OCI-LY7 (cell line): Measurements from ENCODE around the gene RNF32. TPM values are rescaled to one million over a fixed set of nuclear protein-coding genes. Genes with fewer than 3 reads are reported as not detected.

Experiments used
- BruUV-seq: library from RNA; stranded (reverse); fragments of 400-500 nt; replicated peaks from 2 replicates; lab custom pipeline; 2021; lab: Mats Ljungman, UMichigan
- CTCF ChIA-PET: fragments of 300-600 bp; sonication (Branson Sonifier 250); formaldehyde crosslinking; loops from one replicate; lab custom pipeline; 2022; ENCODE audit warnings: antibody characterized with exemption; ENCODE audit not compliant: unreplicated experiment; lab: Charles Lee
- POLR2A ChIA-PET: fragments of 300-600 bp; sonication (Branson Sonifier 250); formaldehyde crosslinking; loops from one replicate; lab custom pipeline; 2022; ENCODE audit warnings: antibody characterized with exemption; lab: Charles Lee
- DNase-seq: peaks from one replicate; pipeline ENCODE4 v3.0.0-alpha.2; 2015; ENCODE audit warnings: low spot score
- H2AFZ ChIP-seq: fragments of 200-600 bp; sonication (generic), shearing (Covaris generic); 2 replicates; pipeline ENCODE4 v1.6.1; 2014; ENCODE audit warnings: mild to moderate bottlenecking, antibody characterized with exemption, low read length, moderate library complexity
- H3K27ac ChIP-seq: fragments of 200-600 bp; sonication (generic); 2 replicates; pipeline ENCODE4 v1.5.1; 2014; ENCODE audit warnings: mixed run types, low read depth, mild to moderate bottlenecking, moderate library complexity, low read length, inconsistent platforms; ENCODE audit not compliant: poor library complexity, severe bottlenecking
- H3K36me3 ChIP-seq: fragments of 200-600 bp; sonication (generic); 2 replicates; pipeline ENCODE4 v1.6.1; 2014; ENCODE audit warnings: mild to moderate bottlenecking, antibody characterized with exemption, low read length, moderate library complexity, mixed read lengths; ENCODE audit not compliant: insufficient read depth
- H3K4me1 ChIP-seq: fragments of 200-600 bp; sonication (generic); 2 replicates; pipeline ENCODE4 v1.5.1; 2014; ENCODE audit warnings: mild to moderate bottlenecking, low read length; ENCODE audit not compliant: insufficient read depth, poor library complexity, severe bottlenecking
- H3K4me2 ChIP-seq: fragments of 200-600 bp; sonication (generic); 2 replicates; pipeline ENCODE4 v1.6.1; 2014; ENCODE audit warnings: mild to moderate bottlenecking, low read length
- H3K4me3 ChIP-seq: fragments of 200-600 bp; sonication (generic); 2 replicates; pipeline ENCODE4 v1.5.1; 2014; ENCODE audit warnings: mild to moderate bottlenecking, low read depth, low read length; ENCODE audit not compliant: poor library complexity, severe bottlenecking
- H3K79me2 ChIP-seq: fragments of 200-600 bp; sonication (generic); 2 replicates; pipeline ENCODE4 v1.6.1; 2016; ENCODE audit warnings: low read depth, mild to moderate bottlenecking, low read length, moderate library complexity, mixed read lengths; ENCODE audit not compliant: insufficient read depth
- H3K9me2 ChIP-seq: fragments of 200-600 bp; sonication (generic); 2 replicates; pipeline ENCODE4 v1.6.1; 2016; ENCODE audit warnings: mild to moderate bottlenecking, low read length, mixed read lengths; ENCODE audit not compliant: insufficient read depth
- H3K9me3 ChIP-seq: fragments of 200-600 bp; sonication (generic); 2 replicates; pipeline ENCODE4 v1.6.1; 2014; ENCODE audit warnings: mild to moderate bottlenecking, mixed run types, low read length, mixed read lengths
- H4K20me1 ChIP-seq: fragments of 200-600 bp; sonication (generic); 2 replicates; pipeline ENCODE4 v1.6.1; 2014; ENCODE audit warnings: mild to moderate bottlenecking, antibody characterized with exemption, low read length, moderate library complexity, mixed read lengths; ENCODE audit not compliant: insufficient read depth
- EZH2phosphoT487 ChIP-seq: fragments of 200-600 bp; sonication (generic); IDR thresholded peaks from 2 replicates; pipeline ENCODE4 v1.6.1; 2018; ENCODE audit warnings: low read depth, borderline replicate concordance, mild to moderate bottlenecking, mixed run types, antibody characterized with exemption, low read length, moderate library complexity, mixed read lengths
- intact Hi-C: fragments of 100-400 bp; cut with micrococcal nuclease; formaldehyde crosslinking; loops from one replicate; pipeline ENCODE4 v1.10.0; 2022; ENCODE audit not compliant: unreplicated experiment
- total RNA-seq, 2 experiments: library from RNA; depleted of rRNA in 1 of 2; stranded (reverse); fragments of >200 nt in 1 of 2; shearing (Covaris generic) in 1 of 2; gene quantifications; 2 replicates each; pipeline ENCODE4 v1.2.3, GENCODE V29; 2014 to 2022
- TF ChIP-seq, protein P1 (sequence below): fragments of 200-600 bp; sonication (generic); conservative IDR thresholded peaks from 2 replicates; pipeline ENCODE4 v1.5.1; 2014; ENCODE audit warnings: mild to moderate bottlenecking, antibody characterized with exemption, low read length, moderate library complexity, mixed read lengths

Gene RNF32
- total RNA-seq, 2 experiments from 2014 or later: 3.2 to 3.9 TPM

DNA sequence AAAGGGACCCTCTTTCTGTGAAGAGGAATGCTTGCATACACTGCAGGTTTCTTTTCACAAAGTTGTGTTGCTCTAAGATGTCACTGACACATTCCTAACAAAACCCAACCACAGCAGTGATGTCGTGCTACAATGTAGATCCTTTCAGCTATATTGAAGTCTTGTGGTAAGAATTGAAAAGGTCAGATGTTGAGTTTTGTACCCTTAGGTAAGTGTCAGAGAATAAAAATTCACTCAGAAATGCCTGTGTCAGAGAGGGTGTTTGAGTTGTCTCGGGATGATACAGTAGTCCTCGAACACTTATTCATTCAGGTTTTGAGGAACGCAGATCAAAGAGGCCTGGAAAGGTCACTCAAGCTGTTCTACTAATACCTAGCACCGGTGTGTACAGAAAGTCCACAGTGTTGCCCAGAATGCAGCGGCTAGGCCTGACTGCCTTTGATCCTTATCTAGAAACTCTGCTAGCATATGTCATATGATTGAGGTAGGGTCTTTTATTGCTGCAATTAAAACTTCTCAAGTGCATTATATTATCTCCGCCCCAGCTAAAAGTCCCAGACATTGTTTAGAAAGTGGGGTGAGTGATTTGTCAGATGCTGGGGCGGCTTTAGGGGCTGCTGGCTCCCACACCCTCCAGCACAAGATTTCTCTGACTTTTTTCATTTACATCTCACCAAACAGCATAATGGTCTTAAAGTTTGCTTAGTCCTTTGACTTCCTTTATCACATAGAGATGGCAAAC lies 26.0 kb downstream of the RNF32 start:
- CTCF ChIA-PET: no interaction called here

DNA sequence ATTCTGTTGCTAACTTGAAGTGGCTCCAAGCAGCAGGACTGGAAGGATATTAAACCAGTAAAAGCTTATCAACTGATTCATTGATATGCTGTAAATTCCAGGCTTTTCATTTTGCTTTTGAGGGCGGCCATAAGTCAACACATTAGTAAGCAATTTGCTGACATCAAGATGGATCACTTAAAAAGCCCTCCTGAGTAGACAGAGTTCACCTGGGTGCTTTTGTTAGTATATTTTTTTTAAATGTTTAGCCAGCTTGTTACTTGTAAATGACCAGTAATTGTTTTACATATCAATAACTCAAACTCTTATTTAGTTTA lies 26.5 kb downstream of the RNF32 start:
- Histone ChIP-seq H3K9me2 (no peaks in the 10 kb centered on the region), H3K9me3 (no peaks in the 10 kb centered on the region), H3K27ac (no peak overlapping the region), H3K79me2 (no peaks in the 10 kb centered on the region), H3K4me2 (no peak overlapping the region), H3K36me3 (peaks cover 13% of the 10 kb centered on the region; the same call in 1 of the 2 replicates), H4K20me1 (no peaks in the 10 kb centered on the region), H3K4me3 (no peak overlapping the region), H2AFZ (no peak overlapping the region), H3K4me1 (no peaks in the 10 kb centered on the region)
- no peak for DNase-seq
- TF ChIP-seq, protein P1, sequence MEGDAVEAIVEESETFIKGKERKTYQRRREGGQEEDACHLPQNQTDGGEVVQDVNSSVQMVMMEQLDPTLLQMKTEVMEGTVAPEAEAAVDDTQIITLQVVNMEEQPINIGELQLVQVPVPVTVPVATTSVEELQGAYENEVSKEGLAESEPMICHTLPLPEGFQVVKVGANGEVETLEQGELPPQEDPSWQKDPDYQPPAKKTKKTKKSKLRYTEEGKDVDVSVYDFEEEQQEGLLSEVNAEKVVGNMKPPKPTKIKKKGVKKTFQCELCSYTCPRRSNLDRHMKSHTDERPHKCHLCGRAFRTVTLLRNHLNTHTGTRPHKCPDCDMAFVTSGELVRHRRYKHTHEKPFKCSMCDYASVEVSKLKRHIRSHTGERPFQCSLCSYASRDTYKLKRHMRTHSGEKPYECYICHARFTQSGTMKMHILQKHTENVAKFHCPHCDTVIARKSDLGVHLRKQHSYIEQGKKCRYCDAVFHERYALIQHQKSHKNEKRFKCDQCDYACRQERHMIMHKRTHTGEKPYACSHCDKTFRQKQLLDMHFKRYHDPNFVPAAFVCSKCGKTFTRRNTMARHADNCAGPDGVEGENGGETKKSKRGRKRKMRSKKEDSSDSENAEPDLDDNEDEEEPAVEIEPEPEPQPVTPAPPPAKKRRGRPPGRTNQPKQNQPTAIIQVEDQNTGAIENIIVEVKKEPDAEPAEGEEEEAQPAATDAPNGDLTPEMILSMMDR: no peak
- no peak for TF ChIP-seq EZH2phosphoT487
- ChIA-PET POLR2A (interaction anchor here (0.9 kb wide), 2 partner anchors 22 to 25 kb away, joined by 3 read pairs; no protein-coding TSS in a partner anchor), CTCF (no interaction called here)
- BruUV-seq: no TSS peak
- intact Hi-C loops: no loop called here

More for the DNA sequence above, 26.0 kb downstream of the RNF32 start:
- no peaks in the 10 kb centered on the region for H3K79me2 ChIP-seq
- no TSS peak for BruUV-seq
- no peak overlapping the region for H3K27ac ChIP-seq
- TF ChIP-seq, protein P1: no peak
- no peak for TF ChIP-seq EZH2phosphoT487
- H3K4me1 ChIP-seq: no peaks in the 10 kb centered on the region
- no peaks in the 10 kb centered on the region for H4K20me1 ChIP-seq
- no peak overlapping the region for H3K4me3 ChIP-seq
- DNase-seq: no peak
- H3K36me3 ChIP-seq: peaks cover 11% of the 10 kb centered on the region; the same call in 1 of the 2 replicates
- intact Hi-C loops: no loop called here
- no peaks in the 10 kb centered on the region for H3K9me2 ChIP-seq
- no peaks in the 10 kb centered on the region for H3K9me3 ChIP-seq
- no peak overlapping the region for H2AFZ ChIP-seq
- H3K4me2 ChIP-seq: no peak overlapping the region
- POLR2A ChIA-PET: interaction anchor here (0.6 kb wide), 1 partner anchor 109 kb away, joined by 3 read pairs; no protein-coding TSS in a partner anchor
